ENCODE data around the gene LDLRAD3.

DNA sequence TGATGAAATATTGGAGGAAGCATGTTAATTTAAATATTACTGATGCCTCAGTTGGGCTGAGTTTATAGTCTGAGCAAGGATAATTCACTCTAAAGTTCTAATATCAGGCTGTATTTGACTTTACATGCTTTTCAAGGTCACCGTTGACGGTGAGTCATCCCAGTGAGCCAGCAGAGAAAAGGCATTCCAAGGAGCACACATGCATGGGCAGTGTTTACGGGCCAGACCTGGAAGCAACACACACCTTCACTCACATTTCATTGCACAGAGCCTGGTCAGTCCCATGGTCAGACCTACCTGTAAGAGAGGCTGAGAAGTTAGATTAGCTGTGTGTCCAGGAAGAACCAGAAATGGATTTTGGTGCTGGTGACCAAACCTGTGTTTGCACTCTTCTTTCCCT is 291.9 kb downstream of the LDLRAD3 start:
- no peak for TF ChIP-seq YY1 (IDR thresholded peaks at IDR 0.05; ENCODE audit: low read depth)
- TF ChIP-seq, protein P1, sequence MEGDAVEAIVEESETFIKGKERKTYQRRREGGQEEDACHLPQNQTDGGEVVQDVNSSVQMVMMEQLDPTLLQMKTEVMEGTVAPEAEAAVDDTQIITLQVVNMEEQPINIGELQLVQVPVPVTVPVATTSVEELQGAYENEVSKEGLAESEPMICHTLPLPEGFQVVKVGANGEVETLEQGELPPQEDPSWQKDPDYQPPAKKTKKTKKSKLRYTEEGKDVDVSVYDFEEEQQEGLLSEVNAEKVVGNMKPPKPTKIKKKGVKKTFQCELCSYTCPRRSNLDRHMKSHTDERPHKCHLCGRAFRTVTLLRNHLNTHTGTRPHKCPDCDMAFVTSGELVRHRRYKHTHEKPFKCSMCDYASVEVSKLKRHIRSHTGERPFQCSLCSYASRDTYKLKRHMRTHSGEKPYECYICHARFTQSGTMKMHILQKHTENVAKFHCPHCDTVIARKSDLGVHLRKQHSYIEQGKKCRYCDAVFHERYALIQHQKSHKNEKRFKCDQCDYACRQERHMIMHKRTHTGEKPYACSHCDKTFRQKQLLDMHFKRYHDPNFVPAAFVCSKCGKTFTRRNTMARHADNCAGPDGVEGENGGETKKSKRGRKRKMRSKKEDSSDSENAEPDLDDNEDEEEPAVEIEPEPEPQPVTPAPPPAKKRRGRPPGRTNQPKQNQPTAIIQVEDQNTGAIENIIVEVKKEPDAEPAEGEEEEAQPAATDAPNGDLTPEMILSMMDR (IDR thresholded peaks at IDR 0.05): no peak
- TF ChIP-seq REST (IDR thresholded peaks at IDR 0.05; ENCODE audit: low read depth, low read length): no peak
- no peak for TF ChIP-seq FOXM1 (IDR thresholded peaks at IDR 0.05; ENCODE audit: low read depth)
- no peak for TF ChIP-seq GATA2 (CRISPR knock-in tag; IDR thresholded peaks at IDR 0.05)
- TF ChIP-seq EZH2phosphoT487 (IDR thresholded peaks at IDR 0.05; ENCODE audit: borderline replicate concordance, low read depth): no peak

Data from SK-N-SH (cell line).